CD14-positive monocyte (primary cell): ENCODE results near the gene GPC1. TPM values are rescaled to one million over a fixed set of nuclear protein-coding genes. Genes with fewer than 3 reads are reported as not detected.

Source experiments
- DNase-seq, 3 donors: peaks; one replicate each; pipeline ENCODE4 v3.0.0-alpha.2; 2011 to 2022
- H2AFZ ChIP-seq: 2 replicates; pipeline ENCODE4 v1.6.0; 2012; ENCODE audit warnings: mild to moderate bottlenecking, low read depth, low read length, inconsistent platforms; ENCODE audit not compliant: insufficient read depth, poor library complexity, severe bottlenecking
- H3K27ac ChIP-seq, 2 donors: 1 replicate in 1 of 2; 2 replicates in 1 of 2; pipeline ENCODE4 v1.5.1; 2012 to 2013; ENCODE audit warnings: low read length in 2 of 2, control low read depth in 1 of 2, inconsistent platforms in 1 of 2, low read depth in 1 of 2, mild to moderate bottlenecking in 1 of 2
- H3K27me3 ChIP-seq, 2 donors: one replicate each; pipeline versions ENCODE4 v1.6.0 to v1.6.1; 2011 to 2013; ENCODE audit warnings: low read length in 2 of 2; ENCODE audit not compliant: control insufficient read depth in 2 of 2, insufficient read depth in 2 of 2
- H3K36me3 ChIP-seq, 2 donors: replicated peaks in 1 of 2; 1 replicate in 1 of 2; 2 replicates in 1 of 2; pipeline versions ENCODE4 v1.5.1 to v1.6.1; 2012 to 2013; ENCODE audit warnings: low read length in 2 of 2, control low read depth in 1 of 2, inconsistent platforms in 1 of 2, mild to moderate bottlenecking in 1 of 2; ENCODE audit not compliant: insufficient read depth in 2 of 2, control insufficient read depth in 1 of 2
- H3K4me1 ChIP-seq, 2 donors: 1 replicate in 1 of 2; 2 replicates in 1 of 2; pipeline versions ENCODE4 v1.5.1 to v1.6.1; 2012 to 2013; ENCODE audit warnings: low read length in 2 of 2, control low read depth in 1 of 2, inconsistent platforms in 1 of 2, mild to moderate bottlenecking in 1 of 2, moderate library complexity in 1 of 2; ENCODE audit not compliant: insufficient read depth in 2 of 2, control insufficient read depth in 1 of 2
- H3K4me2 ChIP-seq: replicated peaks from 2 replicates; pipeline ENCODE3; 2012; ENCODE audit warnings: low read length, moderate library complexity, mild to moderate bottlenecking; ENCODE audit not compliant: poor library complexity, severe bottlenecking; ENCODE audit errors: extremely low read depth
- H3K4me3 ChIP-seq, 3 experiments: fragments of 200-600 bp in 1 of 3; sonication (generic) in 1 of 3; replicated peaks in 1 of 3; 1 replicate in 2 of 3; 2 replicates in 1 of 3; pipeline ENCODE4 v1.5.1; 2011 to 2013; ENCODE audit warnings: low read length in 3 of 3, mild to moderate bottlenecking in 3 of 3, control low read depth in 2 of 3, low read depth in 2 of 3, inconsistent platforms in 1 of 3, moderate library complexity in 1 of 3
- H3K79me2 ChIP-seq: 2 replicates; pipeline ENCODE4 v1.6.0; 2012; ENCODE audit warnings: mild to moderate bottlenecking, control low read depth, inconsistent platforms, low read length, moderate library complexity; ENCODE audit not compliant: insufficient read depth
- H3K9ac ChIP-seq: 2 replicates; pipeline ENCODE4 v1.6.0; 2017; ENCODE audit warnings: low read length, mild to moderate bottlenecking; ENCODE audit not compliant: insufficient read depth, poor library complexity, severe bottlenecking
- H3K9me3 ChIP-seq, 2 donors: replicated peaks in 1 of 2; 1 replicate in 1 of 2; 2 replicates in 1 of 2; pipeline versions ENCODE4 v1.5.1 to v1.6.1; 2012 to 2013; ENCODE audit warnings: low read length in 2 of 2, control low read depth in 1 of 2; ENCODE audit not compliant: control insufficient read depth in 1 of 2, insufficient read depth in 1 of 2
- H4K20me1 ChIP-seq: 2 replicates; pipeline ENCODE4 v1.6.0; 2012; ENCODE audit warnings: mild to moderate bottlenecking, low read length, control low read depth, moderate library complexity; ENCODE audit not compliant: insufficient read depth
- H3K27ac Mint-ChIP-seq, 7 donors: one replicate each; pipeline ENCODE4 v1.8.0; 2020; ENCODE audit warnings: mild to moderate bottlenecking in 7 of 7, mixed read lengths in 7 of 7, moderate library complexity in 6 of 7, inconsistent platforms in 2 of 7
- H3K27me3 Mint-ChIP-seq, 3 donors: one replicate each; pipeline ENCODE4 v1.8.0; 2021 to 2022; ENCODE audit warnings: low read depth in 3 of 3, mild to moderate bottlenecking in 3 of 3, mixed read lengths in 3 of 3, moderate library complexity in 3 of 3, inconsistent platforms in 1 of 3
- H3K36me3 Mint-ChIP-seq, 2 donors: one replicate each; pipeline ENCODE4 v1.8.0; 2020; ENCODE audit warnings: mixed read lengths in 2 of 2, inconsistent platforms in 1 of 2, mild to moderate bottlenecking in 1 of 2
- H3K4me1 Mint-ChIP-seq: one replicate; pipeline ENCODE4 v1.8.0; 2020; ENCODE audit warnings: mild to moderate bottlenecking, mixed read lengths
- H3K4me3 Mint-ChIP-seq, 2 donors: one replicate each; pipeline ENCODE4 v1.8.0; 2020; ENCODE audit warnings: mild to moderate bottlenecking in 2 of 2, mixed read lengths in 2 of 2, moderate library complexity in 1 of 2
- H3K9me3 Mint-ChIP-seq, 7 donors: one replicate each; pipeline ENCODE4 v1.8.0; 2020 to 2022; ENCODE audit warnings: mixed read lengths in 7 of 7, mild to moderate bottlenecking in 6 of 7, moderate library complexity in 6 of 7, inconsistent platforms in 2 of 7
- CTCF ChIP-seq: fragments of 200-600 bp; IDR thresholded peaks from one replicate; pipeline ENCODE4 v1.8.0; 2022; ENCODE audit warnings: antibody characterized with exemption, mild to moderate bottlenecking
- WGBS: methylation state at CpG from one replicate; pipeline ENCODE4 v1.1.5; 2013; ENCODE audit warnings: missing lambda C conversion rate; ENCODE audit not compliant: insufficient coverage; 5-methylcytosine and 5-hydroxymethylcytosine counted together
- intact Hi-C, 2 donors: fragments of 100-400 bp; cut with micrococcal nuclease; formaldehyde crosslinking; loops; one replicate each; pipeline versions ENCODE4 v1.15.0 to v1.15.1; 2023
- polyA plus RNA-seq, 3 donors: library from polyadenylated mRNA; depleted of rRNA in 1 of 3; unstranded in 2 of 3; stranded (reverse) in 1 of 3; fragments of 300-500 nt in 2 of 3; fragments of >200 nt in 1 of 3; fragmentation: Illumina TruSeq in 2 of 3; gene quantifications; 1 replicate in 2 of 3; 2 replicates in 1 of 3; pipeline ENCODE4 v1.2.3, GENCODE V29; 2012 to 2021

Gene GPC1
- polyA plus RNA-seq, 3 donors = 0.08 TPM; not detected in 2

GRCh38 chr2:240419271-240419670 lies 16.2 kb upstream of the GPC1 start:
- no peaks in the 10 kb centered on the region for H3K27me3 ChIP-seq
- peaks cover 38 to 47% of the 10 kb centered on the region in 2 donors for H3K9me3 ChIP-seq
- DNase-seq = no peak
- H3K9me3 Mint-ChIP-seq = peaks cover 28 to 52% (median 42%) of the 10 kb centered on the region in 7 donors
- 94% methylated on average over 4 of the region's 7 CpGs for WGBS
- TF ChIP-seq CTCF = no peak
- H3K9ac ChIP-seq = no peak overlapping the region
- H3K36me3 ChIP-seq = no peaks in the 10 kb centered on the region
- H3K4me1 ChIP-seq = no peaks in the 10 kb centered on the region
- no peak overlapping the region for H3K27ac Mint-ChIP-seq
- no peak overlapping the region for H3K4me2 ChIP-seq
- H3K4me3 Mint-ChIP-seq = no peak overlapping the region
- no peak overlapping the region for H3K27ac ChIP-seq
- H3K27me3 Mint-ChIP-seq = peaks cover 0 to 5% (median 4%) of the 10 kb centered on the region in 3 donors
- H3K4me3 ChIP-seq = no peak overlapping the region
- no peak overlapping the region for H2AFZ ChIP-seq
- intact Hi-C loops = no loop called here
- no peaks in the 10 kb centered on the region for H4K20me1 ChIP-seq
- H3K79me2 ChIP-seq = no peaks in the 10 kb centered on the region
- no peaks in the 10 kb centered on the region for H3K4me1 Mint-ChIP-seq
- no peaks in the 10 kb centered on the region for H3K36me3 Mint-ChIP-seq

GRCh38 chr2:240419723-240420122 lies 15.7 kb upstream of the GPC1 start:
- Mint-ChIP-seq H3K4me3 (no peak overlapping the region), H3K27ac (no peak overlapping the region), H3K36me3 (no peaks in the 10 kb centered on the region), H3K27me3 (peaks cover 0 to 6% (median 4%) of the 10 kb centered on the region in 3 donors), H3K4me1 (no peaks in the 10 kb centered on the region), H3K9me3 (peaks cover 28 to 55% (median 46%) of the 10 kb centered on the region in 7 donors)
- no peak for DNase-seq
- Histone ChIP-seq H3K4me2 (no peak overlapping the region), H3K9me3 (peaks cover 38 to 50% of the 10 kb centered on the region in 2 donors), H4K20me1 (no peaks in the 10 kb centered on the region), H2AFZ (no peak overlapping the region), H3K9ac (no peak overlapping the region), H3K27ac (no peak overlapping the region), H3K4me1 (no peaks in the 10 kb centered on the region), H3K4me3 (no peak overlapping the region), H3K79me2 (no peaks in the 10 kb centered on the region), H3K27me3 (no peaks in the 10 kb centered on the region), H3K36me3 (no peaks in the 10 kb centered on the region)
- WGBS = 83% methylated on average over 1 of the region's 2 CpGs
- no peak for TF ChIP-seq CTCF
- intact Hi-C loops = no loop called here
